Brain microvascular endothelial cell (primary cell): Measurements from ENCODE around the gene DMPK.

Experiments used
- DNase-seq: peaks from one replicate; pipeline ENCODE4 v3.0.0-alpha.2; 2020
- H3K27ac ChIP-seq: fragments of 250-450 bp; sonication (Bioruptor Pico); 2 replicates; pipeline ENCODE4 v1.5.1; 2020; ENCODE audit warnings: mild to moderate bottlenecking, moderate library complexity
- H3K27me3 ChIP-seq: fragments of 250-450 bp; sonication (Bioruptor Pico); replicated peaks from 2 replicates; pipeline ENCODE4 v1.5.1; 2020; ENCODE audit warnings: mild to moderate bottlenecking
- H3K36me3 ChIP-seq: fragments of 250-450 bp; sonication (Bioruptor Pico); replicated peaks from 2 replicates; pipeline ENCODE4 v1.5.1; 2020; ENCODE audit warnings: mild to moderate bottlenecking
- H3K4me3 ChIP-seq: 2 replicates; pipeline ENCODE4 v1.5.1; 2011; ENCODE audit warnings: low read depth, mild to moderate bottlenecking, control low read depth, low read length, moderate library complexity
- in situ Hi-C: cut with HindIII; loops from 2 replicates; pipeline ENCODE4 v1.10.0; 2017; ENCODE audit warnings: low sequenced_read_pairs, low pct_ligation_motif_present
- TF ChIP-seq, protein P1 (sequence below): IDR thresholded peaks from 2 replicates; pipeline ENCODE4 v1.5.1; 2011; ENCODE audit warnings: low read depth, mild to moderate bottlenecking, moderate library complexity, low read length, control low read depth, inconsistent platforms; ENCODE audit errors: missing control alignments

The DMPK gene

DNA sequence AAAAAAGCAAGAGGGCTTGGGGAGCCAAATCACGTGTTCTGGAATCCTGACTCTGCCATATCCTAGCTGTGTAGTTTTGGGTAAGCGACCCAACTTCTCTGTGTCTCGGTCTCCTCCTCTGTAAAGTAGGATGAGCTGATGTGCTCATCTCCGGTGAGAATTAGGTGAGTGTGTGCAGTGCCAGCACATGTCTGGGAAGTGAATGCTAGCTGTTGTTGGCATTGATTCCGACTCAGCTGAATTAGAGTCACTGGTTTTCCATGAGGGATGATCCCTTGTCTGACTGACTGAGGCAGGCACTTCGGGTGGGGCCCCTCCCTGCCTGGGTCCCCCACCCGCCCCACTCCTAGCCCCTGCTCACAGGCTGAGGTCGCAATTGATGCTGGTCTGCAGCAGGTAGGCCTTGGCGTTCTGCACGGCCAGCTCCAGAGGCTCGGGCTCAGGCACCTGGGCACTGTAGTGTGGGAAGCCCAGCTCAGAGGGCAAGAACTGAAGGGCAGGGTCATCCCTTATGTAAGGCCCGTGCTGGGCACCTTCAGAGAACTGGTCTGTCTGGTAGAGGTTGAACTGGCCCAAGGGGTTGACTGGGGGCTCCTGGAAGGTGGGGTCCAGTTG lies 32.0 kb upstream of the DMPK start:
- Histone ChIP-seq H3K27ac (no peak overlapping the region), H3K36me3 (no peaks in the 10 kb centered on the region), H3K27me3 (no peaks in the 10 kb centered on the region), H3K4me3 (no peak overlapping the region)
- in situ Hi-C loops: no loop called here
- DNase-seq: no peak
- TF ChIP-seq, protein P1, sequence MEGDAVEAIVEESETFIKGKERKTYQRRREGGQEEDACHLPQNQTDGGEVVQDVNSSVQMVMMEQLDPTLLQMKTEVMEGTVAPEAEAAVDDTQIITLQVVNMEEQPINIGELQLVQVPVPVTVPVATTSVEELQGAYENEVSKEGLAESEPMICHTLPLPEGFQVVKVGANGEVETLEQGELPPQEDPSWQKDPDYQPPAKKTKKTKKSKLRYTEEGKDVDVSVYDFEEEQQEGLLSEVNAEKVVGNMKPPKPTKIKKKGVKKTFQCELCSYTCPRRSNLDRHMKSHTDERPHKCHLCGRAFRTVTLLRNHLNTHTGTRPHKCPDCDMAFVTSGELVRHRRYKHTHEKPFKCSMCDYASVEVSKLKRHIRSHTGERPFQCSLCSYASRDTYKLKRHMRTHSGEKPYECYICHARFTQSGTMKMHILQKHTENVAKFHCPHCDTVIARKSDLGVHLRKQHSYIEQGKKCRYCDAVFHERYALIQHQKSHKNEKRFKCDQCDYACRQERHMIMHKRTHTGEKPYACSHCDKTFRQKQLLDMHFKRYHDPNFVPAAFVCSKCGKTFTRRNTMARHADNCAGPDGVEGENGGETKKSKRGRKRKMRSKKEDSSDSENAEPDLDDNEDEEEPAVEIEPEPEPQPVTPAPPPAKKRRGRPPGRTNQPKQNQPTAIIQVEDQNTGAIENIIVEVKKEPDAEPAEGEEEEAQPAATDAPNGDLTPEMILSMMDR: no peak

DNA sequence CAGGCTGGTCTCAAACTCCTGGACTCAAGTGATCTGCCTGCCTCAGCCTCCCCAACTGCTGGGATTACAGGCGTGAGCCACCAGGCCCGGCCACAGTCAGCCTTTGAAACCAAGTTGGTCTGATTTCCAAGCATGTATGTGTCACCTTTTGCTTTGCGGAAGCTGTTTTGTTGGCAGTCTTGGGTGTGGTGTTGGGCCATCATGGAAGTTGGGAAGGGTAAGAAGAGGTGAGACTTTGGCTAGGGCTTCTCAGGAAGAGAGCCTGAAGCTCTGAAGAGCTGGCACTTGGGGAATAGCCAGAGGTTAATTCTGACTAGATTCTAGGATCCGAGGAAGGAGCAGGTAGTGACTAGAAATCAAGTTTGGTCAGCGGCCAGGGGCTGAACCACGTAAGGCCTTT lies 30.0 kb upstream of the DMPK start:
- no peaks in the 10 kb centered on the region for H3K27me3 ChIP-seq
- DNase-seq: no peak
- no peak overlapping the region for H3K4me3 ChIP-seq
- TF ChIP-seq, protein P1: no peak
- H3K27ac ChIP-seq: no peak overlapping the region
- in situ Hi-C loops: no loop called here
- H3K36me3 ChIP-seq: no peaks in the 10 kb centered on the region

DNA sequence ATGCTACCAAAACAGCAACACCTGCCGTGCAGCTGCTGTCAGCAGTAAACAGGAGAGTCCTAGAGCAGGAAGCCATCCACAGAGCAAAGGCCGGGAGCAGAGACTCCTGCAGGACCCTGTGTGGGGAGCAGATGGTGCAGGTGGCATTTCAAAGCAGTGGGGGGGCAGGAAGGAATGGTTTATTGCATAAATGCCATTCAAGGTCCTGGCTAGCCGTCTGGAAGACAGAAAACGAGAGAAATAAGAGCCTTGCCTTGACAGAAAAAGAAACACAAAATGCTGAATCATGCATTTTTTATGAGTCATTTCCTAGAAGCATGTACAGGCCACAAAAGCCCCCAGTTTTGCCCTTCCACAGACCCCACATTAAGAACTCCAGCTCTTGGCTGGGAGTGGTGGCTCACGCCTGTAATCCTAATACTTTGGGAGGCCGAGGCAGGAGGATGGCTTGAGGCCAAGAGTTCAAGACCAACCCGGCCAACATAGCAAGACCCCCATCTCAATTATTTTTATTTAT lies 27.4 kb upstream of the DMPK start:
- Histone ChIP-seq H3K27me3 (no peaks in the 10 kb centered on the region), H3K36me3 (no peaks in the 10 kb centered on the region), H3K4me3 (no peak overlapping the region), H3K27ac (peak overlapping the region; percentile 40)
- DNase-seq: peak; percentile 45
- TF ChIP-seq, protein P1: no peak
- in situ Hi-C loops: no loop called here

DNA sequence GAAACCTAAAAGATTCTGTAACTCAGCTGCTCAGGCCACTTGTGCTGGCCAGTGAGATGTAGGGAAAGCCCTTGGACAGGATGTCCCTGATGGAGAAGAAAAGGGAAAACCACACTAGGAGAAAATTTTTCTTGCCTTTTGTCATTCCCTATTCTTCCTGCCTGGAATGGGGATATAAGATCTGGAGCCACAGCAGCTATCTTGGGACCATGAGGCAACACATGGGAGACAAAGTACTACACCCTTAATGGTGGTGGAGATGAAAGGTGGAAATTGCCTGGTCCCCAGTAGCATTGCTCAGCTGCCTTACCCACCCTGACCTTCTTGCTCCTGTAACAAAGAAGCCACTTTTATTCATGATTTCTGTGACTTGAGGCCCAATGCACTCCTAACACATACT lies 23.4 kb upstream of the DMPK start:
- TF ChIP-seq, protein P1: no peak
- in situ Hi-C loops: no loop called here
- no peak overlapping the region for H3K27ac ChIP-seq
- DNase-seq: no peak
- no peaks in the 10 kb centered on the region for H3K27me3 ChIP-seq
- H3K4me3 ChIP-seq: no peak overlapping the region
- H3K36me3 ChIP-seq: no peaks in the 10 kb centered on the region

DNA sequence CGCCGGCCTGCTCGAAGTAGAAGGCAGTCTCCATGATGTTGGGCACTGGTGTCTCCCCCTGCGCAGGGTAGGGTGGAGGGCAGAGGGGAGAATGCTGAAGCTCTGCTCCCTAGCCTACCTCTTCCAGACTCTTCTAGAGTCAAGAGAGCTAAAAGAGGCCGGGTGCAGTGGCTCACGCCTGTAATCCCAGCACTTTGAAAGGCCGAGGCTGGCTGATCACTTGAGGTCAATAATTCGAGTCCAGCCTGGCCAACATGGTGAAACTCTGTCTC lies 22.6 kb upstream of the DMPK start:
- in situ Hi-C loops: no loop called here
- TF ChIP-seq, protein P1: no peak
- DNase-seq: no peak
- Histone ChIP-seq H3K27me3 (no peaks in the 10 kb centered on the region), H3K36me3 (no peaks in the 10 kb centered on the region), H3K27ac (no peak overlapping the region), H3K4me3 (no peak overlapping the region)
